Stimulated activated effector memory CD8-positive, alpha-beta T cell treated with anti-CD3 and anti-CD28 coated beads, Interleukin-12 subunit alpha, Interleukin-12 subunit beta, amount 100 ng/mL, for 72 hours (primary cell): ENCODE data around the gene SLAMF1.
"Not testable (repeated sequence)": the region's sequence is repeated elsewhere in the genome, so short reads cannot be mapped to it uniquely, and the experiment has no call there.

ENCODE experiments used
- ATAC-seq: fragments of 150-1000 bp; cut with Tn5 transposase; 2 replicates; pipeline ENCODE4 v1.10.0; 2021
- DNase-seq, 2 donors: peaks; one replicate each; pipeline ENCODE4 v3.0.0; 2021 to 2022; ENCODE audit warnings: low spot score in 2 of 2
- H3K27ac Mint-ChIP-seq: one replicate; pipeline ENCODE4 v1.8.0; 2022; ENCODE audit warnings: mild to moderate bottlenecking, mixed read lengths
- H3K36me3 Mint-ChIP-seq: one replicate; pipeline ENCODE4 v1.8.0; 2022; ENCODE audit warnings: mild to moderate bottlenecking, mixed read lengths
- H3K4me1 Mint-ChIP-seq: one replicate; pipeline ENCODE4 v1.8.0; 2022; ENCODE audit warnings: mixed read lengths
- H3K4me3 Mint-ChIP-seq: one replicate; pipeline ENCODE4 v1.8.0; 2022; ENCODE audit warnings: mild to moderate bottlenecking, mixed read lengths
- H3K9me3 Mint-ChIP-seq: one replicate; pipeline ENCODE4 v1.8.0; 2022; ENCODE audit warnings: mixed read lengths

The SLAMF1 gene

GRCh38 chr1:160652924-160653619, 6.2 kb upstream of the SLAMF1 start:
- ATAC-seq, result no peak
- Mint-ChIP-seq H3K27ac (peak overlapping the region; percentile 50), H3K4me3 (no peak overlapping the region), H3K36me3 (no peaks in the 10 kb centered on the region), H3K9me3 (no peaks in the 10 kb centered on the region), H3K4me1 (peaks cover 57% of the 10 kb centered on the region)
- peak in 1 of 2 donors; percentile 22 for DNase-seq

GRCh38 chr1:160652065-160652641, 5.3 kb upstream of the SLAMF1 start:
- DNase-seq, result peak in 1 of 2 donors; percentile 34
- H3K4me3 Mint-ChIP-seq, H3K36me3 Mint-ChIP-seq, ATAC-seq, H3K9me3 Mint-ChIP-seq: not testable (repeated sequence)
- peaks cover 65% of the 10 kb centered on the region for H3K4me1 Mint-ChIP-seq
- peak overlapping the region; percentile 50 for H3K27ac Mint-ChIP-seq

GRCh38 chr1:160651433-160652064, 4.7 kb upstream of the SLAMF1 start:
- ATAC-seq (peak; percentile 17), DNase-seq (peak in 1 of 2 donors; percentile 38)
- H3K36me3 Mint-ChIP-seq, result peaks cover 8% of the 10 kb centered on the region
- no peak overlapping the region for H3K4me3 Mint-ChIP-seq
- peak overlapping the region; percentile 50 for H3K27ac Mint-ChIP-seq
- H3K9me3 Mint-ChIP-seq, result no peaks in the 10 kb centered on the region
- peaks cover 60% of the 10 kb centered on the region for H3K4me1 Mint-ChIP-seq

GRCh38 chr1:160647329-160647720, 481 bp upstream of the SLAMF1 start:
- peak overlapping the region; percentile 98 for H3K27ac Mint-ChIP-seq
- no peak for DNase-seq
- H3K9me3 Mint-ChIP-seq, result no peaks in the 10 kb centered on the region
- peak overlapping the region; percentile 76 for H3K4me3 Mint-ChIP-seq
- H3K36me3 Mint-ChIP-seq, result peaks cover 50% of the 10 kb centered on the region
- peak; percentile 63 for ATAC-seq
- H3K4me1 Mint-ChIP-seq, result peaks cover 37% of the 10 kb centered on the region

GRCh38 chr1:160646180-160646579, 664 bp downstream of the SLAMF1 start:
- ATAC-seq, result no peak
- Mint-ChIP-seq H3K27ac (peak overlapping the region; percentile 98), H3K9me3 (no peaks in the 10 kb centered on the region), H3K4me3 (peak overlapping the region; percentile 76), H3K36me3 (peaks cover 62% of the 10 kb centered on the region), H3K4me1 (peaks cover 39% of the 10 kb centered on the region)
- DNase-seq, result peak in 1 of 2 donors; percentile 50

- Mint-ChIP-seq H3K36me3 (peaks cover 68% of the 10 kb centered on the region), H3K4me1 (peaks cover 39% of the 10 kb centered on the region), H3K9me3 (no peaks in the 10 kb centered on the region), H3K27ac (peak overlapping the region; percentile 98), H3K4me3 (peak overlapping the region; percentile 76)
- ATAC-seq, result no peak
- DNase-seq, result peak in 1 of 2 donors; percentile 48
These were observed 1.3 kb downstream of the SLAMF1 start for GRCh38 chr1:160645386-160646130.

- peak overlapping the region; percentile 76 for H3K4me3 Mint-ChIP-seq
- ATAC-seq (no peak), DNase-seq (no peak)
- peak overlapping the region; percentile 98 for H3K27ac Mint-ChIP-seq
- H3K9me3 Mint-ChIP-seq, result no peaks in the 10 kb centered on the region
- H3K36me3 Mint-ChIP-seq, result peaks cover 80% of the 10 kb centered on the region
- H3K4me1 Mint-ChIP-seq, result peaks cover 48% of the 10 kb centered on the region
These were observed 2.4 kb downstream of the SLAMF1 start for GRCh38 chr1:160644399-160644798.

- no peak for ATAC-seq
- Mint-ChIP-seq H3K9me3 (no peaks in the 10 kb centered on the region), H3K4me1 (peaks cover 53% of the 10 kb centered on the region), H3K36me3 (peaks cover 92% of the 10 kb centered on the region), H3K27ac (peak overlapping the region; percentile 98), H3K4me3 (peak overlapping the region; percentile 76)
- no peak for DNase-seq
These were observed 3.7 kb downstream of the SLAMF1 start for GRCh38 chr1:160643138-160643537.

- no peaks in the 10 kb centered on the region for H3K9me3 Mint-ChIP-seq
- DNase-seq (no peak), ATAC-seq (no peak)
- H3K36me3 Mint-ChIP-seq, result peaks cover 99% of the 10 kb centered on the region
- H3K27ac Mint-ChIP-seq, result peak overlapping the region; percentile 98
- H3K4me3 Mint-ChIP-seq, result peak overlapping the region; percentile 76
- H3K4me1 Mint-ChIP-seq, result peaks cover 54% of the 10 kb centered on the region
These were observed 4.6 kb downstream of the SLAMF1 start for GRCh38 chr1:160642281-160642644.

- ATAC-seq, result peak; percentile 50
- DNase-seq, result peak in 1 of 2 donors; percentile 69
- Mint-ChIP-seq H3K36me3 (peaks cover 100% of the 10 kb centered on the region), H3K9me3 (no peaks in the 10 kb centered on the region), H3K4me3 (peak overlapping the region; percentile 76), H3K4me1 (peaks cover 57% of the 10 kb centered on the region), H3K27ac (peak overlapping the region; percentile 98)
These were observed 5.2 kb downstream of the SLAMF1 start for GRCh38 chr1:160641323-160642280.

- peak overlapping the region; percentile 76 for H3K4me3 Mint-ChIP-seq
- peaks cover 65% of the 10 kb centered on the region for H3K4me1 Mint-ChIP-seq
- DNase-seq, result no peak
- peak overlapping the region; percentile 98 for H3K27ac Mint-ChIP-seq
- H3K36me3 Mint-ChIP-seq, result peaks cover 100% of the 10 kb centered on the region
- no peaks in the 10 kb centered on the region for H3K9me3 Mint-ChIP-seq
- ATAC-seq, result peak; percentile 87
These were observed 6.3 kb downstream of the SLAMF1 start for GRCh38 chr1:160640359-160641123.

GRCh38 chr1:160639652-160640051, 7.2 kb downstream of the SLAMF1 start:
- H3K4me3 Mint-ChIP-seq, result peak overlapping the region; percentile 76
- peaks cover 73% of the 10 kb centered on the region for H3K4me1 Mint-ChIP-seq
- ATAC-seq (no peak), DNase-seq (no peak)
- no peaks in the 10 kb centered on the region for H3K9me3 Mint-ChIP-seq
- H3K36me3 Mint-ChIP-seq, result peaks cover 100% of the 10 kb centered on the region
- H3K27ac Mint-ChIP-seq, result peak overlapping the region; percentile 98

GRCh38 chr1:160638926-160639325, 7.9 kb downstream of the SLAMF1 start:
- no peaks in the 10 kb centered on the region for H3K9me3 Mint-ChIP-seq
- H3K27ac Mint-ChIP-seq, result peak overlapping the region; percentile 98
- H3K4me3 Mint-ChIP-seq, result peak overlapping the region; percentile 76

GRCh38 chr1:160638540-160638857, 8.3 kb downstream of the SLAMF1 start:
- H3K27ac Mint-ChIP-seq, result peak overlapping the region; percentile 98

More at GRCh38 chr1:160638926-160639325, 7.9 kb downstream of the SLAMF1 start:
- no peak for ATAC-seq
- DNase-seq, result no peak
- H3K36me3 Mint-ChIP-seq, result peaks cover 100% of the 10 kb centered on the region
- peaks cover 80% of the 10 kb centered on the region for H3K4me1 Mint-ChIP-seq

More at GRCh38 chr1:160638540-160638857, 8.3 kb downstream of the SLAMF1 start:
- DNase-seq, result no peak
- H3K36me3 Mint-ChIP-seq, result peaks cover 100% of the 10 kb centered on the region
- peak overlapping the region; percentile 76 for H3K4me3 Mint-ChIP-seq
- H3K9me3 Mint-ChIP-seq, result no peaks in the 10 kb centered on the region
- ATAC-seq, result no peak
- peaks cover 84% of the 10 kb centered on the region for H3K4me1 Mint-ChIP-seq
